HCT116 (cell line): ENCODE results near the gene SPATA12. TPM values are rescaled to one million over a fixed set of nuclear protein-coding genes. Genes with fewer than 3 reads are reported as not detected.

ENCODE experiments used
- ATAC-seq: fragments of 200-7000 bp; cut with Tn5 transposase; 2 replicates; pipeline ENCODE4 v1.9.1; 2020; ENCODE audit warnings: mild to moderate bottlenecking, moderate library complexity
- BruUV-seq: library from RNA; stranded (reverse); fragments of 400-500 nt; replicated peaks from 2 replicates; lab custom pipeline; 2021; lab: Mats Ljungman, UMichigan
- CTCF ChIA-PET: fragments of 300-600 bp; sonication (Branson Sonifier 250); formaldehyde crosslinking; loops from one replicate; lab custom pipeline; 2021; ENCODE audit warnings: antibody characterized with exemption; lab: Charles Lee
- POLR2A ChIA-PET: fragments of 300-600, 350-600 bp; sonication (Branson Sonifier 250); formaldehyde crosslinking; loops from one replicate; lab custom pipeline; 2021; ENCODE audit warnings: antibody characterized with exemption; lab: Charles Lee
- RAD21 ChIA-PET, 2 experiments: fragments of 300-600 bp; sonication (Branson Sonifier 250); formaldehyde crosslinking; loops; one replicate each; lab custom pipeline; 2023; ENCODE audit warnings: low total read pairs in 2 of 2; ENCODE audit not compliant: uncharacterized antibody in 2 of 2, unreplicated experiment in 2 of 2, low non-redundant PET in 1 of 2; lab: Charles Lee
- DNase-seq: peaks from one replicate; pipeline ENCODE4 v3.0.0-alpha.2; 2010; ENCODE audit warnings: low read depth, low spot score
- H2AFZ ChIP-seq: fragments of 200-600 bp; shearing (Covaris generic), sonication (generic); 2 replicates; pipeline ENCODE4 v1.6.1; 2017; ENCODE audit warnings: low read depth, mixed run types, mixed read lengths, antibody characterized with exemption, low read length; ENCODE audit not compliant: poor library complexity, severe bottlenecking
- H3K27ac ChIP-seq: 2 replicates; pipeline ENCODE4 v1.5.1; 2012; ENCODE audit warnings: low read depth, low read length
- H3K27me3 ChIP-seq: fragments of 200-600 bp; sonication (generic); 2 replicates; pipeline ENCODE4 v1.6.1; 2016; ENCODE audit warnings: mixed run types, low read length, mixed read lengths; ENCODE audit not compliant: insufficient read depth
- H3K36me3 ChIP-seq, 2 experiments: fragments of 200-500 bp in 1 of 2; fragments of 200-600 bp in 1 of 2; sonication (Bioruptor generic) in 1 of 2; sonication (generic) in 1 of 2; 2 replicates each; pipeline versions ENCODE4 v1.5.1 to v1.6.1; 2014 to 2016; ENCODE audit warnings: low read length in 2 of 2, inconsistent platforms in 1 of 2, mixed read lengths in 1 of 2, mixed run types in 1 of 2; ENCODE audit not compliant: insufficient read depth in 2 of 2, control insufficient read depth in 1 of 2
- H3K4me1 ChIP-seq, 2 experiments: fragments of 200-600 bp in 1 of 2; sonication (generic) in 1 of 2; 2 replicates each; pipeline versions ENCODE4 v1.5.1 to v1.6.1; 2012 to 2017; ENCODE audit warnings: low read length in 2 of 2, inconsistent platforms in 1 of 2, mild to moderate bottlenecking in 1 of 2, mixed read lengths in 1 of 2, mixed run types in 1 of 2, moderate library complexity in 1 of 2; ENCODE audit not compliant: insufficient read depth in 2 of 2, control insufficient read depth in 1 of 2
- H3K4me2 ChIP-seq: fragments of 200-600 bp; sonication (generic); 2 replicates; pipeline ENCODE4 v1.6.1; 2017; ENCODE audit warnings: mixed run types, low read length, mixed read lengths
- H3K4me3 ChIP-seq, 2 experiments: fragments of 200-600 bp in 1 of 2; sonication (generic) in 1 of 2; replicated peaks in 1 of 2; 2 replicates each; pipeline ENCODE4 v1.5.1; 2011 to 2016; ENCODE audit warnings: low read length in 2 of 2, control low read depth in 1 of 2, low read depth in 1 of 2, mild to moderate bottlenecking in 1 of 2, mixed read lengths in 1 of 2, mixed run types in 1 of 2
- H3K79me2 ChIP-seq: fragments of 200-600 bp; sonication (generic); 2 replicates; pipeline ENCODE4 v1.6.1; 2017; ENCODE audit warnings: mild to moderate bottlenecking, mixed run types, low read length, moderate library complexity, mixed read lengths; ENCODE audit not compliant: insufficient read depth
- H3K9ac ChIP-seq: fragments of 200-600 bp; sonication (generic); 2 replicates; pipeline ENCODE4 v1.6.1; 2016; ENCODE audit warnings: low read length, mixed read lengths
- H3K9me2 ChIP-seq: fragments of 200-600 bp; sonication (generic), shearing (Covaris generic); 2 replicates; pipeline ENCODE4 v1.6.1; 2017; ENCODE audit warnings: mixed run types, mild to moderate bottlenecking, moderate library complexity; ENCODE audit not compliant: insufficient read depth
- H3K9me3 ChIP-seq, 2 experiments: fragments of 200-500 bp in 1 of 2; fragments of 200-600 bp in 1 of 2; sonication (Bioruptor generic) in 1 of 2; sonication (generic) in 1 of 2; 2 replicates each; pipeline ENCODE4 v1.6.1; 2014 to 2017; ENCODE audit warnings: low read length in 2 of 2, mixed read lengths in 2 of 2, inconsistent platforms in 1 of 2, low read depth in 1 of 2, mild to moderate bottlenecking in 1 of 2, mixed run types in 1 of 2, moderate library complexity in 1 of 2; ENCODE audit not compliant: control insufficient read depth in 1 of 2, insufficient read depth in 1 of 2
- H4K20me1 ChIP-seq: fragments of 200-600 bp; sonication (generic), shearing (Covaris generic); 2 replicates; pipeline ENCODE4 v1.6.1; 2017; ENCODE audit warnings: mixed run types, mild to moderate bottlenecking, moderate library complexity; ENCODE audit not compliant: insufficient read depth
- ATF3 ChIP-seq: IDR thresholded peaks from 2 replicates; pipeline ENCODE4 v1.6.1; 2012
- CBX3 ChIP-seq: IDR thresholded peaks from 2 replicates; pipeline ENCODE4 v1.6.1; 2012; ENCODE audit warnings: low read depth
- CTCF ChIP-seq, 3 experiments: fragments of 200-600 bp in 1 of 3; sonication (generic) in 1 of 3; IDR thresholded peaks in 2 of 3; conservative IDR thresholded peaks in 1 of 3; 2 replicates each; pipeline ENCODE4 v1.5.1; 2012 to 2017; ENCODE audit warnings: low read depth in 2 of 3, low read length in 2 of 3, antibody characterized with exemption in 1 of 3, borderline replicate concordance in 1 of 3, control low read depth in 1 of 3, mild to moderate bottlenecking in 1 of 3, mixed read lengths in 1 of 3, mixed run types in 1 of 3, moderate library complexity in 1 of 3; ENCODE audit not compliant: insufficient read depth in 1 of 3
- EGR1 ChIP-seq: IDR thresholded peaks from 2 replicates; pipeline ENCODE4 v1.6.1; 2012; ENCODE audit warnings: low read depth
- EZH2 ChIP-seq: fragments of 200-600 bp; sonication (generic); IDR thresholded peaks from 2 replicates; pipeline ENCODE4 v1.6.1; 2017; ENCODE audit warnings: antibody characterized with exemption, mixed run types
- EZH2phosphoT487 ChIP-seq: fragments of 200-600 bp; IDR thresholded peaks from 2 replicates; pipeline ENCODE4 v1.6.1; 2018; ENCODE audit warnings: antibody characterized with exemption, borderline replicate concordance
- FOSL1 ChIP-seq: IDR thresholded peaks from 2 replicates; pipeline ENCODE4 v1.6.1; 2012; ENCODE audit warnings: low read depth
- JUND ChIP-seq: IDR thresholded peaks from 2 replicates; pipeline ENCODE4 v1.6.1; 2012
- POLR2A ChIP-seq: IDR thresholded peaks from 2 replicates; pipeline ENCODE4 v1.7.0; 2011; ENCODE audit warnings: borderline replicate concordance; ENCODE audit not compliant: insufficient read depth, insufficient read length; ENCODE audit errors: extremely low read depth
- SIN3A ChIP-seq: IDR thresholded peaks from 2 replicates; pipeline ENCODE4 v1.6.1; 2012; ENCODE audit warnings: low read depth
- SP1 ChIP-seq: IDR thresholded peaks from 2 replicates; pipeline ENCODE4 v1.6.1; 2012; ENCODE audit warnings: low read depth
- SRF ChIP-seq: IDR thresholded peaks from 2 replicates; pipeline ENCODE4 v1.6.1; 2012; ENCODE audit warnings: low read depth
- TCF7L2 ChIP-seq: IDR thresholded peaks from 2 replicates; pipeline ENCODE4 v1.7.0; 2011; ENCODE audit warnings: borderline replicate concordance, inconsistent platforms; ENCODE audit not compliant: insufficient read depth, insufficient read length; ENCODE audit errors: extremely low read depth
- YY1 ChIP-seq: IDR thresholded peaks from 2 replicates; pipeline ENCODE4 v1.6.1; 2011; ENCODE audit warnings: low read length, low read depth, moderate library complexity, mild to moderate bottlenecking; ENCODE audit not compliant: insufficient replicate concordance; ENCODE audit errors: extremely low read depth
- ZBTB33 ChIP-seq: IDR thresholded peaks from 2 replicates; pipeline ENCODE4 v1.6.1; 2011; ENCODE audit warnings: mild to moderate bottlenecking, low read length, moderate library complexity; ENCODE audit not compliant: insufficient replicate concordance; ENCODE audit errors: extremely low read depth
- ZFX ChIP-seq: fragments of 450-650 bp; IDR thresholded peaks from 2 replicates; pipeline ENCODE4 v1.6.1; 2017
- ZNF274 ChIP-seq: fragments of 200-500 bp; sonication (Bioruptor generic); IDR thresholded peaks from 2 replicates; pipeline ENCODE4 v1.6.1; 2014; ENCODE audit warnings: mild to moderate bottlenecking, low read depth, low read length, inconsistent platforms
- intact Hi-C: fragments of 100-400 bp; cut with micrococcal nuclease; formaldehyde crosslinking; loops from 2 replicates; pipeline ENCODE4 v1.10.0; 2022
- total RNA-seq: library from RNA; stranded (reverse); gene quantifications from one replicate; pipeline ENCODE4 v1.2.1, GENCODE V29; 2021; ENCODE audit not compliant: unreplicated experiment
- TF ChIP-seq, protein P1 (sequence below): IDR thresholded peaks from 2 replicates; pipeline ENCODE4 v1.6.1; 2012
- TF ChIP-seq, protein P2 (sequence below): IDR thresholded peaks from 2 replicates; pipeline ENCODE4 v1.6.1; 2012; ENCODE audit warnings: low read depth

The SPATA12 gene
- total RNA-seq, 1 experiment from 2014 or later, result 0.22 TPM

- ATAC-seq, result no peak
- POLR2A ChIA-PET, result no interaction called here
- Histone ChIP-seq H3K4me3 (no peak overlapping the region), H3K27me3 (no peaks in the 10 kb centered on the region), H2AFZ (no peak overlapping the region), H3K4me2 (no peak overlapping the region), H3K9me2 (no peaks in the 10 kb centered on the region), H3K36me3 (no peaks in the 10 kb centered on the region), H3K27ac (no peak overlapping the region), H3K4me1 (peaks cover 3 to 6% of the 10 kb centered on the region in 2 experiments; a peak in 1 of 4 replicates), H4K20me1 (no peaks in the 10 kb centered on the region), H3K79me2 (no peaks in the 10 kb centered on the region), H3K9ac (no peak overlapping the region), H3K9me3 (no peaks in the 10 kb centered on the region)
- intact Hi-C loops, result loop anchor here (10.0 kb wide), 2 partner anchors 456 to 746 kb away; no protein-coding TSS in a partner anchor
- BruUV-seq, result no TSS peak
- CTCF ChIA-PET, result no interaction called here
- TF ChIP-seq ATF3, result no peak
- no peak for TF ChIP-seq SIN3A
- TF ChIP-seq ZNF274, result no peak
- TF ChIP-seq YY1, result no peak
- TF ChIP-seq CTCF (IDR thresholded peaks at IDR 0.05 in 2 of 3, conservative IDR thresholded peaks at IDR 0.05 in 1 of 3; ENCODE audit: borderline replicate concordance in 1 of 3, insufficient read depth in 1 of 3, low read depth in 2 of 3, low read length in 2 of 3), result no peak
- no peak for TF ChIP-seq FOSL1
- TF ChIP-seq, protein P1, sequence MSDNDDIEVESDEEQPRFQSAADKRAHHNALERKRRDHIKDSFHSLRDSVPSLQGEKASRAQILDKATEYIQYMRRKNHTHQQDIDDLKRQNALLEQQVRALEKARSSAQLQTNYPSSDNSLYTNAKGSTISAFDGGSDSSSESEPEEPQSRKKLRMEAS, result no peak
- TF ChIP-seq SRF, result no peak
- TF ChIP-seq SP1, result no peak
- TF ChIP-seq EZH2, result no peak
- no peak for TF ChIP-seq POLR2A
- no peak for TF ChIP-seq EZH2phosphoT487
- TF ChIP-seq ZFX, result no peak
- TF ChIP-seq, protein P2, sequence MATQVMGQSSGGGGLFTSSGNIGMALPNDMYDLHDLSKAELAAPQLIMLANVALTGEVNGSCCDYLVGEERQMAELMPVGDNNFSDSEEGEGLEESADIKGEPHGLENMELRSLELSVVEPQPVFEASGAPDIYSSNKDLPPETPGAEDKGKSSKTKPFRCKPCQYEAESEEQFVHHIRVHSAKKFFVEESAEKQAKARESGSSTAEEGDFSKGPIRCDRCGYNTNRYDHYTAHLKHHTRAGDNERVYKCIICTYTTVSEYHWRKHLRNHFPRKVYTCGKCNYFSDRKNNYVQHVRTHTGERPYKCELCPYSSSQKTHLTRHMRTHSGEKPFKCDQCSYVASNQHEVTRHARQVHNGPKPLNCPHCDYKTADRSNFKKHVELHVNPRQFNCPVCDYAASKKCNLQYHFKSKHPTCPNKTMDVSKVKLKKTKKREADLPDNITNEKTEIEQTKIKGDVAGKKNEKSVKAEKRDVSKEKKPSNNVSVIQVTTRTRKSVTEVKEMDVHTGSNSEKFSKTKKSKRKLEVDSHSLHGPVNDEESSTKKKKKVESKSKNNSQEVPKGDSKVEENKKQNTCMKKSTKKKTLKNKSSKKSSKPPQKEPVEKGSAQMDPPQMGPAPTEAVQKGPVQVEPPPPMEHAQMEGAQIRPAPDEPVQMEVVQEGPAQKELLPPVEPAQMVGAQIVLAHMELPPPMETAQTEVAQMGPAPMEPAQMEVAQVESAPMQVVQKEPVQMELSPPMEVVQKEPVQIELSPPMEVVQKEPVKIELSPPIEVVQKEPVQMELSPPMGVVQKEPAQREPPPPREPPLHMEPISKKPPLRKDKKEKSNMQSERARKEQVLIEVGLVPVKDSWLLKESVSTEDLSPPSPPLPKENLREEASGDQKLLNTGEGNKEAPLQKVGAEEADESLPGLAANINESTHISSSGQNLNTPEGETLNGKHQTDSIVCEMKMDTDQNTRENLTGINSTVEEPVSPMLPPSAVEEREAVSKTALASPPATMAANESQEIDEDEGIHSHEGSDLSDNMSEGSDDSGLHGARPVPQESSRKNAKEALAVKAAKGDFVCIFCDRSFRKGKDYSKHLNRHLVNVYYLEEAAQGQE, result no peak
- no peak for TF ChIP-seq EGR1
- TF ChIP-seq TCF7L2, result no peak
- no peak for TF ChIP-seq CBX3
- no peak for TF ChIP-seq ZBTB33
- TF ChIP-seq JUND, result no peak
- RAD21 ChIA-PET, result no interaction called here
- DNase-seq, result no peak
These were observed 48.2 kb downstream of the SPATA12 start for GRCh38 chr3:57108684-57109083.
